ENCODE measurements around the gene SLX4IP. TPM values are rescaled to one million over a fixed set of nuclear protein-coding genes. Genes with fewer than 3 reads are reported as not detected.

The SLX4IP gene
- total RNA-seq, 1 donor from 2014 or later: 7.1 TPM

DNA sequence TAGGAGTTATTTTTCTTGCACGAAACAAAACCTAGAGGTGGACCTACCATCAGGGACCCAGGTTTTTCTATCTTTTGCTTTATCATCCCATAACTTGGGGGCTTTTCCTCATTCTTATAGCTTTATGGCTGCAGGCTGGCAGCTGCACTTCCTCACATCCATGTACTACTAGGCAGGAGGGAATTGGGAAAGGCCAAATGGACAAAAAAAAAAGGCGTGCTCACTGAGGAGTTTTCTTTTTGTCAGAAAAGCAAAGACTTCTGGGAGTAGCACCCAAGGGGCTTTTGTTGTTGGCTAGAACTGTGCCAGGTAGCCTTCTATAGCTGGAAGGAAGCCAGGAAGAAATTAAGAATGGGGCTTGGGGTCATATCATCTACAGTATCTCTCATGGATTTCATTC is 61.4 kb downstream of the SLX4IP start:
- no peak for DNase-seq (ENCODE audit: low read depth)

DNA sequence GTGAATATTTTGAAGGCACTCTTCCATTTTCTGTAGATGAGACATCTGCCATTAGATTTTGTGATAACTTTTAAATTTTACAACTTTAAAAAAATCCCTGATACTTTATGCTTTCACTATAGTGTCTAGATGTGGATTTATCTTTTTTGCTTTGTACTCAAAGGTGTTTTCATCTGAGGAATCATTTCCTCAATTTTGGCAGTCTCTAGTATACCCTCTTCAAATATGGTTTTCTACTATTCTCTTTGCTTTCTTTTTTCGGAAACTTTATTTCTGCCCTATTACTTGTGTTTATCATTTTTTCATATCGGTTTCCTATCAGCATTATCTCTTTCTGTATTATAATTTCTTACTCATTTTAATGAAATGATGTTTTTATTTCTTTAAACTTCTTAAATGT is 62.2 kb downstream of the SLX4IP start:
- DNase-seq (ENCODE audit: low read depth): no peak

GRCh38 chr20:10497791-10498190 is 62.7 kb downstream of the SLX4IP start:
- DNase-seq (ENCODE audit: low read depth): no peak

- DNase-seq (ENCODE audit: low read depth): no peak
These were observed 63.1 kb downstream of the SLX4IP start for GRCh38 chr20:10498200-10498599.

DNA sequence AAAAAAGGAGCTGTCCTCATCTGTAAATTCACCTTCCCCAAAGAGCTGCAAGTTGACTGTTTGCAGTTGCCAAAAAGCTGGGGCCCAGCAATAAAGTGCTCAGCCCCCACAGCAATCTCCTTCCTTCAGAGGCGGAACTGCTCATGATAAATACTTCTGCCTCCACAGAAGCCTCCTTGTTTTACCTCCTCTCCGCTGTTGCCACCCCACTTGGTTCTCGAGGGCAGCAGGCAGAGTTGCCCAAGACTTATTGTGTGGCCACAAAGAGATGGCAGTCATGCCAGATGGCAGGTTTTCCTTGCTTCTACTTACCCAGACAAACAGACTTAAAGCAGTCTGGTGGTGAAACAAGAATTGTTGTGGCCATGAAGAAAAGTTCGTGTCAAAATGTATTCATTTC is 66.3 kb downstream of the SLX4IP start:
- DNase-seq (ENCODE audit: low read depth): peak; percentile 15

DNA sequence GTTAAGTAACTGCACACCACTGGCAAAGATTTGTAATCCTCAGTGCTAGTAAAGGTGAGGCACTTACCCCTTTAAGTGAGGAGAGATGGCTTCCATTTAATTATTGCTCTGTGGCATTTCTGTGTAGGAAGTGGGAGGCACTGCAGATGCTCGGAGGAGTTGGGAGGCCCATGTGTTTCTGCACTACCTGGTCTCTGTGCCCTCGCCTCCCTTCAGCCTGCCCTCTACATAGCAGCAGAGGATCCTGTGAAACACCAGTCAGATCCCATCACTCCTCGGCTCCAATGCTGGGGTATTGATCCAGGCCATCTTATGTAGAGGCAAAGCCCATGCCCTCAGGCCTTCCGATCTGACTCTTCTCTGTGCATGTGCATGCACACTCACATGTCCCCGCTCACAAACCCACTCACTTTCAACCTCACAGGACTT is 67.0 kb downstream of the SLX4IP start:
- no peak for DNase-seq (ENCODE audit: low read depth)

- no peak for DNase-seq (ENCODE audit: low read depth)
These were observed 69.5 kb downstream of the SLX4IP start for GRCh38 chr20:10504608-10504993.

DNA sequence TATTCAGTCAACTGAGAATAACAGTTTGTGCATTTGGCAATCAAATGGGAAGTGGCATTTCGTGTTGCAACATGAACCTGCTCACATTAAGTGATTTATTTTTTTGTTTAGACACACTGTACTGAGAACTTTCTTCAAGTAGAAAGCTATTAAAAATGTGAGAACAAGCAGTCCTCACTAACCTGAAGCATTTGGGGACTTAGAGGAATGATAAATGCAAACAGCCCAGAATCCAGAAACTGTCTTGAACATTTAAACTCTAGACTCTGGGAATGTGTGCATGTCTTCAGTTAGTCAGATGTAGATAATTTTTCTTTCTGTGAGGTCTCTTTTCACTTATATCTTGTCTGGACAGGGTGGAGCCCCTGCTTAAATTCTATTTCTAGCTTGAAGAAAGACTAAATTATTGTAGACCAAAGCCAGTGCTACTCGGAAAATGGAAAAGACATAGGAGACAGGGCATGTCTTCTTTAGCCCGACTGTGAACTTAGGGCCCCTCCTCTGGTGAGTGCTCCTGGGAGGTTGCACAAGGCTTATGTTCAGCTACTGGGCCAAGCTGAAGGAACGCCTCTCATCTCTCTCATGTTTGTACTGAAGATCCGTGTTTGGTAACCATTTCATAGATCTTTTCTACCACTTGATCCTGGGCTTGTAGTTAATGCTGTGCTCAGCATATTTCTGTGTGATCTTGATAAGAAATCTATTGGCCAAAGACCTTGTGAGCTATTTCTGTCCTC is 70.1 kb downstream of the SLX4IP start:
- peak; percentile 92 for DNase-seq (ENCODE audit: low read depth)

DNA sequence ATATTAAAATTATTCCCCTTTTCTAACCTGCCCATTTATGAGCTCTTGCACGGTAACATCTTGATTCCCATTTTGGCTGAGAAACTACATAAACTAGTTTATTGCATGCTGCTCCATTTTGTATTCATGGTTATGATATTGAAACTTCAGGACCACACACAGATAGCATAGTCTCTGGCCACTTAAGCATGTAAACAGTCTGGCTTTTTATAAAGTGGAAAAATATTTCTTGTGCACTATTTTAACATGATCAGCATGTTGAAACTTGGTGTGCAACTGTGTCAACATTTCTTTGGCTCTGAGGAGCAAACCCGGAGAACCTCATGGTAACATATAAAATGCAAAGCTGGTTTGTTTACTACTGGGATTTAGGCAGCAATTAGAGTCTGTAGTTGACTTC is 70.7 kb downstream of the SLX4IP start:
- no peak for DNase-seq (ENCODE audit: low read depth)

- DNase-seq (ENCODE audit: low read depth): no peak
These were observed 71.9 kb downstream of the SLX4IP start for GRCh38 chr20:10507052-10507451.

GRCh38 chr20:10508060-10508459 is 73.0 kb downstream of the SLX4IP start:
- DNase-seq (ENCODE audit: low read depth): no peak

- DNase-seq (ENCODE audit: low read depth): peak; percentile 59
These were observed 73.6 kb downstream of the SLX4IP start for GRCh38 chr20:10508468-10509251.

DNA sequence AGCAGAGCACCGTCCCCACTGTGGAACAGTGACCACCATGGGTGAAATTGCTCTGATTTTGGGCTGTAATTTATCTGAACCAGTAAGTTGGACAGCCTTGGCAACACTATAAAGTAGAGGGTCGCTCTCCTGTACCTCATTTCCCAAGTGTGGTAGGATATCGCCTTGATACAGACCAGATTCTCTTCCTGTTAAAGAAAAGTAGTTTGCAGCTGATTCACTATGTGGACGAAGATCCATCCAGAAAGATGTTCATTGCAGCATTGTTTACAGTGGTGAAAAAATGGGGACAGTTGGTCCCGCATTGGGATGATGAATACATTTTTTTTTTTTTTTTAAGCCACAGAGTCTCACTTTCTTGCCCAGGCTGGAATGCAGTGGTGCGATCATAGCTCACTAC is 74.3 kb downstream of the SLX4IP start:
- no peak for DNase-seq (ENCODE audit: low read depth)

- no peak for DNase-seq (ENCODE audit: low read depth)
These were observed 75.1 kb downstream of the SLX4IP start for GRCh38 chr20:10510216-10510615.

GRCh38 chr20:10511170-10511508 is 76.0 kb downstream of the SLX4IP start:
- DNase-seq (ENCODE audit: low read depth): no peak

DNA sequence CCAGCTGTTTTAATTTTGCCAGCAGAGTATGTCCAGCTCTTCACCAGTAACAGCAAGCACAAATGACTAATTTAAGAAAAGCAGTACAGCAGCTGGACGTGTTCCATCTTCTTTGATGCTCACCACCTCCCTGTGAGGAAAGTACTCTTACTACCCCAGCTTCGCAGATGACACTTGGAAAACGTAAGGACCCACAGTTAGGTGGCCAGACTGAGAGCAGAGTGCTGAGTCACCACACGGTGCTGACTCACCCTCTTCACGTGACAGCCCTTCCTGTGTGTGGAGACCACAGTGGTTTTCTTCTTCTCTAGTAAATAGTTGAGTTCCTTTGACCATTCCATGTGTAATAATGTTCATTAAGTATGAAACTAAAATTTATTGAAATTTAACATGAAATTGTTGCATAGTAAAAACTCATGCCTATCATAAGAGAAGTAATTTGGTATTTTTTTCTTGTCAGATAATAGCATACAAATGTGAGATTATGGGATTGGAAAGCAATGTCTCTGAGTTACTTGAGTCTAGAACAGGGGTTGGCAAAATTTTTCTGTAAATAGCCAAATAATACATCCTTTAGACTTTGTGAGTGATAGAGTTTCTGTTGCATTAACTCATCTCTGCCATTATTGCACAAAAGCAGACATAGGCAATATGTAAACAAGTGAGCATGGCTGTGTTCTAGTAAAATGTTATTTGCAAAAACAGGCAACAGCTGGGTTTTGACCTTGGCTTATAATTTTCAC is 76.6 kb downstream of the SLX4IP start:
- DNase-seq (ENCODE audit: low read depth): peak; percentile 99

GRCh38 chr20:10513061-10513460 is 78.0 kb downstream of the SLX4IP start:
- DNase-seq (ENCODE audit: low read depth): no peak

DNA sequence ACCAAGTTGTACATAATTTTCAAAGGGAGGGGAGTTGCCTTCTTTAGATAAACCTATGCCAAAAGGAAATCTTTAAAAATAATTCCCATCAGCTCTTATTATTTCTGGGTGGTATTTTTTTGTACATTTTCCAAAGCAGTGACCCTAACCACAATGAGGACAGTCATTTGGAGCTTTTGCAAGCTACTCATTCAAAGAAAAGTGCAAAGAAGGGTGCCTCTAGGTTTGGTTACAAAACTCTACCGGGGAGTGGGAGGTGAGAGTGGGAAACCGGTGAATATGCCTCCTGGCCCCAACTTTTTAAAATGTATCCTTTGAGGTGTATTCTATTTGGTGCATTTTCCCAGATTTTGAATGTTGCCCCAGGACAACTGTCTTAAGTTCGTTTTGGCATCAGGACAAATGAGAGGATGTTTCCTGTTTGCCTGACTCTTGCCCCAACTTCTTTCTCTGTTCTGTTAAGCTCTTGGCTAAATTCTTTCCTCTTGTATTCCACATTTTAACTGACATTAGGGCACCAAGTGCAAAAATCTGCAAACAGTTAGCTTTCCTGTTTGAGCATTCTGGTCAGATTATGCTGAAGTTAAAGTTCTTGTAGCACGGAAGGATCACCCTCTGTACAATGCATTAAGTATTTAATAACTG is 78.9 kb downstream of the SLX4IP start:
- DNase-seq (ENCODE audit: low read depth): no peak

GRCh38 chr20:10516529-10516928 is 81.4 kb downstream of the SLX4IP start:
- no peak for DNase-seq (ENCODE audit: low read depth)

DNA sequence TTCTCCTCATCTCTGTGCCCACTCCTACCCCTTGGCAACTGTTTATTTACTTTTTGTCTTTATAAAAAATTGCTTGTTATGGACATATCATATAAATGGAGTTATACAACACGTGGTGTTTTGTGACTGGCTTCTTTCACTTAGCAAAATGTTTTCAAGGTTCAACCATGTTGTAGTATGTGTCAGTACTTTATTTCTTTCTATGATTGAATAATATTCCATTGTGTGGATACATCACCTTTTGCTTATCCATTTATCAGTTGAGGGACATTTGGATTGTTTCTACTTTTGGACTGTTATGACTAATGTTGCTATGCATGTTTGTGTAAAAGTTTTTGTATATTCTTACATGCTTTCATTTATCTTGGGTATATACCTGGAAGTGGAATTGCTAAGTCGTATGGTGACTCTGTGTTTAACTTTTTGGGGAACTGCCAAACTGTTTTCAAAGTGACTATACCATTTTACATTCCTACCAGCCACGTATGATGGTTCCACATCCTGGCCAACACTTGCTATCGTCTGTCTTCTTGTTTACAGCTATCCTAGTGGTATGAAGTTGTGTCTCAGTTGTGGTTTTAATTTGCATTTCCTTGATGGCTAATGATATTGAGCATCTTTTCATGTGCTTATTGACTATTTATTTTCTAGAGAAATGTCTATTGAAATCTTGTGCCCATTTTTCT is 84.4 kb downstream of the SLX4IP start:
- DNase-seq (ENCODE audit: low read depth): no peak

DNA sequence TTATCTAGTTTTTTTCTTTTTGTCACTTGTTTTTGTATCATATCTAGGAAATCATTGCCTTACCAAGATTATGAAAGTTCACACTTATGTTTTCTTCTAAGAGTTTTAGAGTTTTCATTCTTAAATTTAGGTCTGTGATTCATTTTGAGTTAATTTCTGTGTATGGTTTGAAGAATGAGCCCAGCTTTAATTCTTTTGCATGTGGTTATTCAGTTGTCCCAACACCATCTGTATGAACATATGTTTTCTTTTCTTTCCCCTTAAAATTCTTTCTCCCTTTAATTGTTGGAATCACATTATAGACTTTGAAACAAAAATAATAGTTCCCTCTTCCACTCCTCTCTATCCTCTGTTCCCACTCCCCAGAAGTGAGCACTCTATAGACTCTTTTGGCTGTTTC is 85.4 kb downstream of the SLX4IP start:
- no peak for DNase-seq (ENCODE audit: low read depth)

Measured in renal cortical epithelial cell (primary cell).